HPDE6-E6E7 (cell line): ENCODE measurements around the gene BRICD5.

Source experiments
- DNase-seq: peaks from one replicate; pipeline ENCODE4 v3.0.0; 2011; ENCODE audit warnings: missing footprints; ENCODE audit errors: extremely low spot score

BRICD5 gene

GRCh38 chr16:2180962-2181923 lies 29.4 kb downstream of the BRICD5 start:
- DNase-seq = no peak

DNA sequence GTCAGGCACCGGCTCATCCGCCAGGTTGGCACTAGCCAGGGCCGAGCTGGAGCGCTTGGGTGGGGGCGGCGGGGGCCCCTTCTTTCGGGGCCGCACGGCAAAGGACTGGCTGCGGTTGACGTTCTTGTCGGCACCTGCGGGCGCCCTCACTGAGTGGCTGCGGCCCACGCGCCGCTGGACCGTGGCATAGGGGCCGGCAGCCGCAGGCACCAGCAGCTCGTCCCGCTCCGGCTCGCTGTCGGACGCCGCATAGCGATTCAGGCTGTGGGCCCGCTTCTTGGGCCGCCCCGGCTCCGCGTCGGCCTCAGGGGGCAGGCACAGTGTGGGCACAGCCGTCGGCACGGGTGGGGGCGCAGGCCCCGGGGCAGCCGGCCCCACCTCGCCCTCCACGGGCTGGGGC lies 30.2 kb downstream of the BRICD5 start:
- DNase-seq = no peak

- DNase-seq = no peak
Observed at GRCh38 chr16:2179576-2179975, 31.1 kb downstream of the BRICD5 start.

DNA sequence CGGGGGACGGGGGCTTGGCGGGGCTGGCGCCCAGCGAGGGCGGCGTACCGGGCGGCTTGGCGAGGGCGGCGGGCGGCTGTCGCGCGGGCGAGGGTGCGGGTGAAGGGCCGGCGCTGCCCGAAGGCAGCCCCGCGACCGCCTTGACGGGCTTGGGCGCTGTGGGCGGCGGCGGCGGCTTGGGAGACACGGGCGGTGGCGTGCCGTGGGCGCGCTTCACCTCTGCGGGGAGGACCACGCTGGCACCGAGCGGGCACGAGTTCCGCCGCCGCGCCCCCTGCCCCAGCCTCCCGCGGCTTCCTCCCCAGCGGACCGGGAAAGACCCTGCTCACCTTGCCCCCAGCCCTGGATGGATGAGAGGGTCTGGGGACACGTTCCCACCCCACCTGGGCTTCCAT lies 31.6 kb downstream of the BRICD5 start:
- DNase-seq = no peak

DNA sequence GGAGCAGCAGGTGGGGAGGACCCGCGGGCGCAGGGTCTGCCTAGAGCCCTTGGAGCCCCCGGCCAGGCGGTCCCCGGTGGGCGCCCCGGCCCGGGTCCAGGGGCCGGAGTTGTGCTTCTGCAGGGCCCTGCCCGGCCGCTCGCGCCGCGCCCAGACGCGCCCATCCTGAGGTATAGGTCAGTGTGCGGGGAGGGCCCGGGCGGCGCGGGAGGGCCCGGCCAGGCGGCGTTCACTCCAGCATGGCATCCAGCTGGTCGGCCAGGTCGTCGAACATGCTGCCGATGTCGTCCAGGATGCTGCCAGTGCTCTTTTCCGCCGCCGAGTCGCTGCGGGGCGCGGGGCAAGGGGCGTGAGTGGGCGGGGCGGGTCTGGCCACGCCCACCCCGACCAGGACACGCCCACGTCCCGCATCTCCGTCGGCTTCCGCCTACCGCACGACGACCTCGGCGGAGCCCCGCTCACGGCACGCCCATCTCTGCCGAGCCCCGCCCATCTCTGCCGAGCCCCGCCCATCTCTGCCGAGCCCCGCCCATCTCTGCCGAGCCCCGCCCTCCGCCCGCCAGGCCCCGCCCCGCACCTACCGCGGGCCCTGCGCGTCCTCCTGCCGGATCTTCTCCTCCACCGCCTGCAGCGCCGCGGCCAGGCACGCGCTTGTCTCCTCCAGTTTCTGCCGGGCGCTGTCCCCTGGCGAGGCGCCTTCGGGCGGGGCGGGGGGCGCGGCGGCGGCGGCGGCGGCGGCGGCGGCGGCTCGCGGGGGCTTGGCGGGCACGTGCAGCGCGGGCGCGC lies 32.1 kb downstream of the BRICD5 start:
- DNase-seq = peak; percentile 16

DNA sequence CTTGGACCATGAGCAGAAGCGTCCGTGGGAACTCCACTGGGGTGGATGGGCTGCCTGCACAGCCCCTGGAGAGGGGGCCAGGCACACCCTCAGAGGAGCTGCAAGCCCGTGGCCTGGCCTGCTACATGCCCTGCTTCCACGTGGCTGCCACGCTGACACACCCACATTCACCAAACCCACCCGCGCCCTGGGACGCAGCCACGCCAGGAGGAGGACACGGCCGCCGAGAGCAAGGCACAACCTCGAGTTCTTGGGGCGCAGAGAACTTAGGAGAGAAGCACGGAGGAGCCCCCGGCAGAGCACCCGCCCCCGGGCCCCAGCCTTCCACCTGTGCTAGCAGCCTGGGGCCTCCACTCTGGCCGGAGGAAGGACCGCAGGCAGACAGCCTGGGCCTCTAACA lies 33.1 kb downstream of the BRICD5 start:
- DNase-seq = no peak

DNA sequence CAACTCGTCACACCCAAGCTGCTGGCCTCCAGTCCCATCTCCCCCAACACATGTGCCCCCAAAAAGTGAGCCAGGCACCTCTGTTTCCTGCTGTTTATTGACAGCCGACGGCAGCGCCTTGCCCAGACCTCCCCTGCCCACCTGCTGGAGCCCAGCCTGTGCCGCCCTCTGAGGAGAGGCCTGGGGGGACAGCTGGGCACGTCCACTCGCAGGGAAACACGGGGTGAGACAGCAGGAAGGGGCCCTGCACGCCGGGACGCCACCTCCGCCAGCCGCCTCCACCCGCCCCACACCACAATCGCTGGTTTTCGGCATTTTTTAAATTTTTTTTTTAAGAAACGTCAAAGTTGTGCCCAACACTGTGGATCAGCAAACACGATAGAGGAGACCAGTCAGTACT lies 33.6 kb downstream of the BRICD5 start:
- DNase-seq = no peak

DNA sequence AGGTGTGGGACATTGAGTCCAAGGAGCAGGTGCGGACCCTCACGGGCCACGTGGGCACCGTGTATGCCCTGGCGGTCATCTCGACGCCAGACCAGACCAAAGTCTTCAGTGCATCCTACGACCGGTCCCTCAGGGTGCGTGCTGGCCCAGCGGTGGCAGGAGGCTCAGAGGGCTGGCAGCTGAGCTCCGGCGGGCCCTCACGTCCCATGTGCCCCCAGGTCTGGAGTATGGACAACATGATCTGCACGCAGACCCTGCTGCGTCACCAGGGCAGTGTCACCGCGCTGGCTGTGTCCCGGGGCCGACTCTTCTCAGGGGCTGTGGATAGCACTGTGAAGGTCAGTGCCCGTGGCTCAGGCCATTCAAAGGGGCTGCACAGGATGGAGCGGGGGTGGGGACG lies 34.6 kb downstream of the BRICD5 start:
- DNase-seq = no peak

GRCh38 chr16:2175454-2175853 lies 35.2 kb downstream of the BRICD5 start:
- no peak for DNase-seq

DNA sequence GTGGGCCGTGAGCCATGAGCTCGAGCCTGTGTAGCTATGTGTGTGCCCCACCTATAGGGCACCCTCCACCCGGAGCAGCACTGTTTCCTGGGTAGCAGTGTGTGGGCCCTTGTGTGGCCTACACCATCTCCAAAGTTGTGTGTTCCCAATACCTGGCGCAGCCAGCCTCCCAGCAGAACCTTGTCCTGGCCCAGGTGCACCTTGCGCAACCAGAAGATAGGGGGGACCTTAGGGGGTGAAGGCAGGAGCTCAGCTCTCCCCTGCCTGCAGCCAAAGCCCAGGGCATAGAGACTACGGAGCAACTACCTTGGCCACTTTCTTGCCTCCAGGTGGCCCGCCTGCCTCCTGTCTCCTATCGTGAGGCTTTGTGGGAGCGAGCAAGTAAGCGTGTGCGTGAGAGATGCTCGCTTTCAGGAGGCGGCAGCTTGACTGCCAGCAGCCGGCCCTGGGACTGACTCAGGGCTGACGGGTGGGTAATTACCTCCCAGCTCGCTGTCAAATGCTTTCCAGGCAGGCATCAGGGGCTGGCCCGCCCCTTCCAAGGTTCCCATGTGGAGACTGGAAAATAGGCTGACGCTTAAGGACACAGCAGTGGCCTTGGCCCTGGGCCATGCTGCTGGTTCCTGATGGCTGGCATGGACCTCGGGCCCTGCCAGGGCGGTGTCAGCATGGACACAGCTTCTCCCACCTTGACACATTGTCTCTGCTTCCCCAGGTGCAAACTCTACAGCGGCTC lies 36.1 kb downstream of the BRICD5 start:
- no peak for DNase-seq

GRCh38 chr16:2173916-2174315 lies 36.7 kb downstream of the BRICD5 start:
- DNase-seq = no peak

- DNase-seq = no peak
Observed at GRCh38 chr16:2173366-2173765, 37.3 kb downstream of the BRICD5 start.

GRCh38 chr16:2172688-2173335 lies 37.9 kb downstream of the BRICD5 start:
- DNase-seq = no peak

DNA sequence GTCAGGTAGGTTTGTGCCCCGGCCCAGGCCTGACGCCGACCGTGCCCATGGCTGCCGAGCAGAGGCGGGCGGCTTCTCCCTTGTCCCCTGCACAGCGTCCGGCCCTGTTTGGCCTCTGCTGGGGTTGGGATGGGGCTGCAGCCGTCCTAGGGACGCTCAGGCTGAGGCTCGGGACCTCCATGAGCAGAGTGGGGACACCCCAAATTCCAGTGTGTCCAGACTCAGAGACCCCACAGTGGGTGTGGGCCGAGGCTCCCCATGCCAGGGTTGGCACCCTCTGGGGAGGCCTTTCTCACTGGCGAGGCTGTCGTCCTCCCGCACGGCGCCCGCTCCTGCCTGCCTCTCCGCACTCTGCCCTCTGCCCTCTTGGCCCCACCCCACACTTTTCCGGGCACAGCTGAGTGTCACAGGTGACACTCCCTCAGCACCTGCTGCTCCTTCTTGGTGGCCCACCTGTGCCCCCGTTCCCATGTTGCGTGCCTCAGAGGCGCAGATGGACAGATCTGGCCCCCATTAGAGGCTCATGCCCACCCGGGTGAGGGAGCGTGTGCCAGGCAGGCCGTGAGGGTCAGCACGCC lies 39.0 kb downstream of the BRICD5 start:
- no peak for DNase-seq

DNA sequence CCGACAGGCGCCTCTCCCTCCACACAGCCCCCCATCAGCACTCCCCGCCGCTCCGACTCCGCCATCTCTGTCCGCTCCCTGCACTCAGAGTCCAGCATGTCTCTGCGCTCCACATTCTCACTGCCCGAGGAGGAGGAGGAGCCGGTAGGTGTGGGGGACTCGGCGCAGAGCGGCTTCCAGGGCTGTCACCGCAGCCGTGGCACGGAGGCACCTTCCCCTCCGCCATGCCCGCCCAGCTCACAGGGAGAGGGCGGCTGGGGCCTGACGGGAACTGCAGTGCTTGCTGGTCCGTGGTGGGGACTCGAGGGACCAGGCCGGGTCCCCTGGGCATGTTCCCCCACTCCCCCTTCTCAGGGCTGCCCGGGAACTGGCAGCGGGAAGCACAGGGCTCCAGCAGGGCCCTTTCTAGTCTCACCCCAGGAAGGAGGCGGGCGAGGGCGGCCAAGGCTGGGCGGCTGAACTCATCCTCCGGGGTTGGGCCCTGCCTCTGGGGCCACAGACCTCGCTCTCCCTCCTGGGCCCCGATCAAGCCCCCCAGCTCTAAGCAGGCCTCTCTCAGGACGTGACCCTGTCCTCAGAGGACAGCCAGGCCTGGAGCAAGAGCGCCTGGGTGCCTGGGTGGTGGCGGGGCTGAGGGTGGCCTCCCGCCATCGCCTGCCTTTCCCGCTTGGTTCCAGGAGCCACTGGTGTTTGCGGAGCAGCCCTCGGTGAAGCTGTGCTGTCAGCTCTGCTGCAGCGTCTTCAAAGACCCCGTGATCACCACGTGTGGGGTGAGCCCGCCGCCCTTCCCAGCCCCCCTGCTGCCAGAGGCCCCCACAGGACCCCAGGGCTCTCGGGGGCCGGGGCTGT lies 39.9 kb downstream of the BRICD5 start:
- DNase-seq = no peak

DNA sequence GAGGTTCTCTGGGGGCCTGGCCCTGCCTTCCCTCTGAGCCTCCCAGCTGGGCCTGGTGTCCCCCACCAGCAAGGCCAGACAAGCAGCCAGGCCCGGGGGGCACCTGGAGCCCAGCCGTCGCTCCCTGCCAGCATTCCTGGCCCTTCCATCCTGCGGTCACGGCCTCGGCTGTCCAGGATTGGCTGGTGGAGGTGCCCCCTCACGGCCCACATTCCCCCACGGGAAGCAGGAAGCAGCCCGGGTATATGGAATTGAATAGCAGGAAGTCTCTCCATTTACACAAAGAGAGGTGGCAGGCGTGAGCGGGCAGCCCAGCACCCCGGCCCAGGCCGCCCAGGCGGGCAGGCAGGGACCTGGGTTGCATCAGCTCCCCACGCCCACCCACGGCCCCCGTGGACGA lies 40.6 kb downstream of the BRICD5 start:
- DNase-seq = no peak

- no peak for DNase-seq
Observed at GRCh38 chr16:2167068-2167638, 43.5 kb downstream of the BRICD5 start.

DNA sequence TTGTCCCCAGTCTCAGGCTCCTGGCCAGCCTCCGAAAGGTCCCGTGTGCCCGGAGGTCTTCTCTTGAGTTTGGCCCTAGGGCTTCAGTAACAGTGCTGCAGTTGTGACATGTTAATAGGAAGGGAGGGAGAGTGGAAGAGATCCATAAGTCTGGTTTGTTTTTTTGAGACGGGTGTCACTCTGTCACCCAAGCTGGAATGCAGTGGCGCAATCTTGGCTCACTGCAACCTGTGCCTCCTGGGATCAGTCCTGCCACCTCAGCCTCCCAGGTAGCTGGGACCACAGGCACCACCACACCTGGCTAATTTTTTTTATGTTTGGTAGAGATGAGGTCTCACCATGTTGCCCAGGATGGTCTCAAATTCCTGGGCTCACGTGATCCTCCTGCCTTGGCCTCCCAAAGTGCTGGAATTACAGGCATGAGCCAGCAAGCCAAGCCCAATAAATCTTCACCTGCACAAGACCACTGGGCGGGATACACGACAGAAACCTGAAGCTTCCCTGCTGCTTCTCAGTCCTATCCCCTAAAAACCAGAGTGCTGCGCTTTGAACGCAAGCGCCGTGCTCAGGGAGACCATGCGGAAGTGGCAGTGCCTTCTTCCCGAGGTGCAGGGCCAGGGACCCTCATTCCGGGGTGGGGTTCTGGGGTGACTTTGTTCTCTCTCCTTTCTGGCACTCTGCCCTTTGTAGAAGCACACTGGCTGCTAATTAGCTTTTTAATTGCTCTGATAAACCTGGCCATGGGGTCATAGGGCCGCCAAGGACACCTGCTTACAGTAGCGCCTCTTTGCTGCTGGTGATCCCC lies 44.2 kb downstream of the BRICD5 start:
- DNase-seq = no peak

DNA sequence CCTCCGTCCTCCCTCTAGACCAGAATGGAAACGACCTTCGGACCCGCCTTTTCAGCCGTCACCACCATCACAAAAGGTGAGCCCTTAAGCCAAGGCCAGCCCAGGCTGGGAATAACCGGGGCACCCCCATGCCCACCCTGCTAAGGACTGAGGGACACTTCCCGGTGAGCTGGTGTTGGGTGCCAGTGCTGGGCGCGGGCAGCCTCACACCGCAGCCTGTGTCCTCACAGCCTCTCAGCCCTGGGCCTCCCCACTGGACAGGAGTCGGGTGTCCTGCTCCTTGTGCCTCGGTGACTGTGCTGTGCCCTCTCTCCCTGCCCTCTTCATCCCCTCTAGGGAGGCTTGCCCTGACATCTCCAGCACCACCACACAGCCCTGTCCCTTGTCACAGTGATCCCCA lies 44.8 kb downstream of the BRICD5 start:
- no peak for DNase-seq
